Measurements from ENCODE around the gene TRIM40. TPM values are rescaled to one million over a fixed set of nuclear protein-coding genes. Genes with fewer than 3 reads are reported as not detected.

The TRIM40 gene, protein sequence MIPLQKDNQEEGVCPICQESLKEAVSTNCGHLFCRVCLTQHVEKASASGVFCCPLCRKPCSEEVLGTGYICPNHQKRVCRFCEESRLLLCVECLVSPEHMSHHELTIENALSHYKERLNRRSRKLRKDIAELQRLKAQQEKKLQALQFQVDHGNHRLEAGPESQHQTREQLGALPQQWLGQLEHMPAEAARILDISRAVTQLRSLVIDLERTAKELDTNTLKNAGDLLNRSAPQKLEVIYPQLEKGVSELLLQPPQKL
- not detected for polyA plus RNA-seq (2013, experiment 1 of 2)
- polyA plus RNA-seq (2013, experiment 2 of 2), result not detected

DNA sequence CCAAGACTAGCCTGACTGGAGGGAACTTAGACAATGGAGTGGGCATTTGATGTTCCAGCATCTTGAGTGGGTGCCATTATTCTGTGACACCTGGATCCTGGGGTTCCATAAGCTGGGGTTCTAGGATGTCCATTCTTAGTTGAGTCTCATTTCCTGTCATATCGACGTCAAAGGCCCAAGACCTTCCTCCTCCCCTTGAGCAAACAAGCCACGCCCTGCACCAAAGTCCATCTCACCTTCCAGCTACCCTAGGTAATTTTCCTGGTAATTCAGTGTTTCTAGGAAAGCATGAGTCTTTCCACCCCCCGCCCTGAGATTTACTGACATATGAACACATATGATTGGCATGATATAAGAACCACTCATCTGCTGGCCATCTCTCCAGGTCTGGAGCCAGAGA, at the start of gene TRIM40:
TSS of gene TRIM40 (plus strand) at position 384 of the 400 bp plus-strand sequence. CDS start 897 bp downstream, outside the sequence.
- no peak within 1 kb of the TSS for H3K27ac ChIP-seq (ENCODE audit: low read depth, low read length, severe bottlenecking)
- no peaks in the 10 kb centered on the region for H3K9me3 ChIP-seq (ENCODE audit: control insufficient read depth, low read length)
- 90 to 92% methylated on average over 2 of the region's 4 CpGs for WGBS, 2 experiments (ENCODE audit: insufficient coverage in 2 of 2)
- no peak within 1 kb of the TSS for H3K4me3 ChIP-seq (ENCODE audit: extremely low read depth, insufficient read depth, low read length, poor library complexity, severe bottlenecking)
- no peaks in the 10 kb centered on the region for H3K36me3 ChIP-seq (ENCODE audit: control insufficient read depth, insufficient read depth, low read length)
- H3K4me1 ChIP-seq (ENCODE audit: control insufficient read depth, insufficient read depth, low read length, poor library complexity, severe bottlenecking), result no peaks in the 10 kb centered on the region

DNA sequence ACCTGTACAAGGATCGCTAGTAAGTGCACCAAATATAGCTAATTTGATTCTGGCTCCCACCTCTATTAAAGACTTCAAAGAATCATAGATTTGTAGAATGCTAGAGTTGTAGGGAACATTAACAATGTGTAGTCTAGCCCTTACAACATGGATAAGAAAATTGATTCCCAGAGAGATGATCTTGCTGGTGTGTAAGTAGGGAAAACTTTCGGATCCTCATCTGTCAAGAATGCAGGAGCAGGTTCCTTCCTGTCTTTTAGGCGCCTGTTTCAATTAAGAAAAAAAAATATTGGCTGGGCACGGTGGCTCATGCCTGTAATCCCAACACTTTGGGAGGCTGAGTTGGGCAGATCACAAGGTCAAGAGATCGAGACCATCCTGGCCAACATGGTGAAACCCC, 48.1 kb upstream of the TRIM40 start:
- WGBS, 2 experiments (ENCODE audit: insufficient coverage in 2 of 2), result 79 to 86% methylated on average over 3 to 4 of the region's 5 CpGs

DNA sequence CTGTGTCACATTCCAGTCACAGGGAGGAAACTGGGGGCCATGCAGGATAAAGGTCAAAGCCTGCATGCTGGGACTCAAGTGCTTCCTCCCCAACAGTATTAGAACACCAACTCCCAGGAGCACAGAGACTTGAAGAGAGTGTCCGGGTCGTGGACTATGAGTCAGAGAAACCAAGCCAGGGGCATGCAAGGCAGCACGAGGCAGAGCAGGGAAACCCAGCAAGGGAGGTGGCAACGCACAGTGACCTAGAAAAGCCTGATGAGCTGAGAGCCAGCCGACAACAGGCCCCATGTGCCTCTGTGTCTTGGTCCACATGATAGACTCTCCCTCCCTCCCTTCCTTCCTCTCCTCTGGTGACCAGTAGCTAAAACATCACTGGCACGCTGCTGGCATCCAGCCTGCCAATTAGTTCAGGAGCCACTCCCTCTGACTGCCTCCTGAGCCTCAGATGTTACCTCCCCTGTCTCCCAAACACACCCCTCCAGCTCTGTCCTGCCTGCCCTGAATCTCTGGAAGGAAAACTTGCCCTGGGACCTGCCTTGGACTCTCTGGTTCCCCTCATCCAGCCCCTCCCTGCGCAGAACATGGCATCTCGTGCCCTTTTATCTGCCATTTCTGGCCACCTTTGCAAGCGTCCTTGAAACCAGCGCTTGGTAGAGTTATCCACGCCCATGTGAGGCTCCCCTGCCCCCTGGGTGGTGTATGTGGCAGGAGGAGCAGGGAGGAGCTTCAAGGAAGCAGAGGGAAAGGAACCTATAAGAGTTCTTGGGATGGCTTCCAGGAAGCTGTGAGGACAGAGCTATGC, 44.2 kb upstream of the TRIM40 start:
- Histone ChIP-seq H3K4me3 (ENCODE audit: extremely low read depth, insufficient read depth, low read length, poor library complexity, severe bottlenecking) (no peak overlapping the region), H3K4me1 (ENCODE audit: control insufficient read depth, insufficient read depth, low read length, poor library complexity, severe bottlenecking) (no peaks in the 10 kb centered on the region), H3K9me3 (ENCODE audit: control insufficient read depth, low read length) (no peaks in the 10 kb centered on the region), H3K27ac (ENCODE audit: low read depth, low read length, severe bottlenecking) (no peak overlapping the region), H3K36me3 (ENCODE audit: control insufficient read depth, insufficient read depth, low read length) (no peaks in the 10 kb centered on the region)
- 64 to 76% methylated on average over 7 of the region's 11 CpGs for WGBS, 2 experiments (ENCODE audit: insufficient coverage in 2 of 2)

More for the DNA sequence above, 48.1 kb upstream of the TRIM40 start:
- Histone ChIP-seq H3K4me3 (ENCODE audit: extremely low read depth, insufficient read depth, low read length, poor library complexity, severe bottlenecking) (no peak overlapping the region), H3K27ac (ENCODE audit: low read depth, low read length, severe bottlenecking) (no peak overlapping the region), H3K36me3 (ENCODE audit: control insufficient read depth, insufficient read depth, low read length) (no peaks in the 10 kb centered on the region), H3K4me1 (ENCODE audit: control insufficient read depth, insufficient read depth, low read length, poor library complexity, severe bottlenecking) (no peaks in the 10 kb centered on the region), H3K9me3 (ENCODE audit: control insufficient read depth, low read length) (no peaks in the 10 kb centered on the region)

DNA sequence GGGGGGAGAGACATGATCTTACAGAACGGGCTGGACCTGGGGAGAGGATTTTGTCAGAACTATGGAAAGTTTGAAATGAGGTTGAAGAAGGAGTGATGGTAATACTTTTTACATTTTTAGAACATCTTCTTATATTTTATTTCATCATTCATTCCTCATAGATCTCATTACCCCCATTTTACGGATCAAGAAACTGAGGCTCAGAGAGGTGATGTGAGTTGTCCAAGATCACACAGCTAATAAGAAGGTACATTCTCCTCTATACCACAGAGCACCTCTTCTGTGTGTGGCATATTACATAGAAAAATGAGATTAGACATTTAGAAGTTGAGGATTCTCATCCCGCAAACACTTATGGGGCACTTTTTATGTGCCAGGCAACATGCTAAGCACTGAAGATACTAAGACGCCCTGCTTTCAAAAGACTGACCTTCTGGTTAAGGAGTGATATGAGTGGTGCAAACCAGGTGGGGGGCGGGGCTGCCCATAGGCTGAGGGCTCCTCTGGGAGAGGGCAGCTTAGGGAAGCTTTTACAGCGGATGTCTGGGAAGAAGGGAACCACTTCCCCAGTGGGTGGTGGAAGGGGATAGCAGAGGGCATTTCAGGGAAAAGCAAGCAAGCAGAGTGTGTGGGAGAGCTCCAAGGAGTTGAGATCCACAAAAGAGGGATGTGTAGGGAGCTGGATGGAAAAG, 42.9 kb upstream of the TRIM40 start:
- Histone ChIP-seq H3K36me3 (ENCODE audit: control insufficient read depth, insufficient read depth, low read length) (no peaks in the 10 kb centered on the region), H3K4me1 (ENCODE audit: control insufficient read depth, insufficient read depth, low read length, poor library complexity, severe bottlenecking) (no peaks in the 10 kb centered on the region), H3K4me3 (ENCODE audit: extremely low read depth, insufficient read depth, low read length, poor library complexity, severe bottlenecking) (no peak overlapping the region), H3K27ac (ENCODE audit: low read depth, low read length, severe bottlenecking) (no peak overlapping the region), H3K9me3 (ENCODE audit: control insufficient read depth, low read length) (no peaks in the 10 kb centered on the region)
- 62 to 79% methylated on average over 3 to 5 of the region's 6 CpGs for WGBS, 2 experiments (ENCODE audit: insufficient coverage in 2 of 2)

DNA sequence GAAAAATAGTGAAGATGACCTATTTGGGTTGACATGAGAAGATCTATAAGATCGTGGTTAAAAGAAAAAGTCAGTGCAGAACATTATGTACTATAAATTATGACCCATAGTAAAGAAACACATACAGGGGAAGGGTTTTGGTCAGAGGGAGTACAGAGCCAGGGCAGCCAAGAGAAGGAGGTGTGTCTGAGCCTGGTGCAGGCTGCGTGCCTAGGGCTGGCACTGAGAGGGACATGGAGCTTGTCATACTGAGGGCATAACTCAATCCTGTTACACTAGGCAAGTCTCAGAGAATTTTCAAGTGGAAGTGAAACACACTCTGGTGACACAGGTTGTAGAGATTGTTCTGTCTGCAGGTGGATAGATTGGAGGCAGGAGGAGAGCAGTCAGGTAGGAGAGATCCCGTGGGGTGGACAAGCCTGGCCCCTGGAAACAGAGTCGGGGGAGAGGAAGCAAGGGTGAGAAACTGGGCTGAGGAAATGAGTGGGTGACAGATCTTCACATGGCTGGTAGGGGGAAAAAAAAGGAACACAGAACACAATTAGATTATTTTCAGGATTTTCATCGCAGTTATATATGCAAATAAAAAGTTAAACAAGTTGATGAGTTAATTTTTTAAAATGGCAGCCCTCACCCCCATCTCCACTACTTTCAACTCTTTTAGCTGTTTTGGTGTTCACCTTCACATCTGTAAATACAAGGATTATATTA, 41.8 kb upstream of the TRIM40 start:
- no peaks in the 10 kb centered on the region for H3K9me3 ChIP-seq (ENCODE audit: control insufficient read depth, low read length)
- WGBS, 2 experiments (ENCODE audit: insufficient coverage in 2 of 2), result 84% methylated on average over 2 of the region's 5 CpGs; no CpG with 5 or more reads in 1 of the 2 experiments
- no peak overlapping the region for H3K27ac ChIP-seq (ENCODE audit: low read depth, low read length, severe bottlenecking)
- no peak overlapping the region for H3K4me3 ChIP-seq (ENCODE audit: extremely low read depth, insufficient read depth, low read length, poor library complexity, severe bottlenecking)
- no peaks in the 10 kb centered on the region for H3K36me3 ChIP-seq (ENCODE audit: control insufficient read depth, insufficient read depth, low read length)
- no peaks in the 10 kb centered on the region for H3K4me1 ChIP-seq (ENCODE audit: control insufficient read depth, insufficient read depth, low read length, poor library complexity, severe bottlenecking)

DNA sequence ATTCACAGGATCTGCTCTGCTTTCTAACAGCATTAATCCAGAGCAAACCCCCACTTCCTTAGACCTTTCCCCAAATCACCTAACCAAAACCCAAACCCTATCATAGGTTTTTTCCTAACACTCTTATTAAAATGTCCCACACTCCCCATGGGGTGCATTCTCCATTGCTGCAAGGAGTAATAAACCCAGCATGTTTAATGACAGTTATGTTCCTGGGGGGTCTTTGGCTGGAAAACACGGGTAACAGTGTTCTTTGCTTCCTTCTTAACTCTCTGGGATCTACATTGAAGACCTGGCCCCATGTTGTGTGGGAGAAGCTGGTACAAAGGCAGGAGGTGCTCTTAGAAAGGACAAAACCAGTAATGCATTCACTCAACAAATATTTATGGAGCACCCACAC, 39.1 kb upstream of the TRIM40 start:
- H3K9me3 ChIP-seq (ENCODE audit: control insufficient read depth, low read length), result no peaks in the 10 kb centered on the region
- peaks cover 5% of the 10 kb centered on the region for H3K4me1 ChIP-seq (ENCODE audit: control insufficient read depth, insufficient read depth, low read length, poor library complexity, severe bottlenecking)
- H3K36me3 ChIP-seq (ENCODE audit: control insufficient read depth, insufficient read depth, low read length), result no peaks in the 10 kb centered on the region
- H3K27ac ChIP-seq (ENCODE audit: low read depth, low read length, severe bottlenecking), result no peak overlapping the region
- H3K4me3 ChIP-seq (ENCODE audit: extremely low read depth, insufficient read depth, low read length, poor library complexity, severe bottlenecking), result no peak overlapping the region
- no CpG with 5 or more reads among the region's 1 CpG for WGBS, 2 experiments (ENCODE audit: insufficient coverage in 2 of 2)

DNA sequence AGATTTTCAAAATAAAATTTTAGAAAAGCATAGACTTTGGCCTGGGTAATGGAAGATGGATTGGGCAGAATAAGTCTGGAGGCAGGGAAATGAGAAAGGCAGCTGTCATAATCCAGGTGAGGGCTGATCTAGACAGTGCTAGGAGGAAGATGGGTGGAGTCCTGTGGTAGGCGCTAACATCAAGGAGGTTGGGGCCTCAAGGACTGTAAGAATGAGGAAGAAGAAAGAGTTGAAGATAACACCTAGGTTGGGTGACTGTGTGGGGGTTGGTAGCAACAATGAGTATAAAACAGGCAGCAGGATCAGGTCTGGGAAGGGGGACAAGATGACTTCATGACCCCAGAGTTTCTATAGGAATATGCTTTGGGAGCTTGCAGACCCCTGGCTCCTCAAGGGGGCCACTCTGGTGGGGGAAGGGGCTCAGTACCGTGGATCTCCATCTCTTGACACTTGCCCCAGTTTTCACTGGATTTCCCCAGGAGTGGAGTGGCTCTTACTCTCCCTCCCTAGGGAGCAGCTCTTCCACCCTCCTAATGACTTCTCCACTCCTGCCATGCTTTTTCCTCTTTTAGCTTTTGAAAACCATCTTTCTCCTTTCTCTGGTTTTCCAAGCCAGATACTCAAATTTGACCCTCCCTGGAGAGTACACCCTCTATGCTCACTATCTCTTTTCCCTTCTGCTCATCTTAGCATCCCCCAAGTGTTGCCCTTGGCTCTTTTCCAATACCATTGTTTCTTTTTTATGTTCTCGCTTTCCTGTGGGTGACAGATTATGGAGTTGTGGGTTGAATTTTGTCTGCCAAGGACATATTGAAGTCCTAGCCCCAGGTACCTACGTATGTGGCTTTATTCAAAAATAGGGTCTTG, 37.8 kb upstream of the TRIM40 start:
- Histone ChIP-seq H3K36me3 (ENCODE audit: control insufficient read depth, insufficient read depth, low read length) (no peaks in the 10 kb centered on the region), H3K4me3 (ENCODE audit: extremely low read depth, insufficient read depth, low read length, poor library complexity, severe bottlenecking) (no peak overlapping the region), H3K4me1 (ENCODE audit: control insufficient read depth, insufficient read depth, low read length, poor library complexity, severe bottlenecking) (peaks cover 5% of the 10 kb centered on the region), H3K27ac (ENCODE audit: low read depth, low read length, severe bottlenecking) (no peak overlapping the region), H3K9me3 (ENCODE audit: control insufficient read depth, low read length) (no peaks in the 10 kb centered on the region)
- 86 to 95% methylated on average over 2 to 4 of the region's 4 CpGs for WGBS, 2 experiments (ENCODE audit: insufficient coverage in 2 of 2)

DNA sequence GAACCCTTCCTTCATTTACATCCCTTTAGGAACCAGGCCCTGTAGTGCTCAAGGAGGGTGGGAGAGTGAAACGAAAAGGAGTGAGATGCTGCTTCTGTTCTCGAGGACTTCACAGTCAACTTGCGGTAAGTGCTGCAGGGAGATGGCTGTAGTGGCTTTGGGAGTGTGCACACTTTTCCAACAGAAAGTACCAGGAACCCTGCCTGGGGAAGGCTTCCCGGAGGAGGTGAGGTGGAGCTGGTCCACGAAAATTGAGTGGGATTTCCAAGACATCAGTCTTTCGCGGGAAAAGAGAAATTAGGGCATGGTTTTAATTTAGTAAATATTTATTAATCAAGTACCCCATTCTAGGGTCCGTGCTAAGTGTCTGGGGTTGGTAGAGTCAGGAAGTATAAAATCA, 35.8 kb upstream of the TRIM40 start:
- Histone ChIP-seq H3K27ac (ENCODE audit: low read depth, low read length, severe bottlenecking) (no peak overlapping the region), H3K9me3 (ENCODE audit: control insufficient read depth, low read length) (no peaks in the 10 kb centered on the region), H3K4me3 (ENCODE audit: extremely low read depth, insufficient read depth, low read length, poor library complexity, severe bottlenecking) (no peak overlapping the region), H3K36me3 (ENCODE audit: control insufficient read depth, insufficient read depth, low read length) (no peaks in the 10 kb centered on the region), H3K4me1 (ENCODE audit: control insufficient read depth, insufficient read depth, low read length, poor library complexity, severe bottlenecking) (peaks cover 5% of the 10 kb centered on the region)
- WGBS, 2 experiments (ENCODE audit: insufficient coverage in 2 of 2), result 27 to 38% methylated on average over 2 to 3 of the region's 8 CpGs

DNA sequence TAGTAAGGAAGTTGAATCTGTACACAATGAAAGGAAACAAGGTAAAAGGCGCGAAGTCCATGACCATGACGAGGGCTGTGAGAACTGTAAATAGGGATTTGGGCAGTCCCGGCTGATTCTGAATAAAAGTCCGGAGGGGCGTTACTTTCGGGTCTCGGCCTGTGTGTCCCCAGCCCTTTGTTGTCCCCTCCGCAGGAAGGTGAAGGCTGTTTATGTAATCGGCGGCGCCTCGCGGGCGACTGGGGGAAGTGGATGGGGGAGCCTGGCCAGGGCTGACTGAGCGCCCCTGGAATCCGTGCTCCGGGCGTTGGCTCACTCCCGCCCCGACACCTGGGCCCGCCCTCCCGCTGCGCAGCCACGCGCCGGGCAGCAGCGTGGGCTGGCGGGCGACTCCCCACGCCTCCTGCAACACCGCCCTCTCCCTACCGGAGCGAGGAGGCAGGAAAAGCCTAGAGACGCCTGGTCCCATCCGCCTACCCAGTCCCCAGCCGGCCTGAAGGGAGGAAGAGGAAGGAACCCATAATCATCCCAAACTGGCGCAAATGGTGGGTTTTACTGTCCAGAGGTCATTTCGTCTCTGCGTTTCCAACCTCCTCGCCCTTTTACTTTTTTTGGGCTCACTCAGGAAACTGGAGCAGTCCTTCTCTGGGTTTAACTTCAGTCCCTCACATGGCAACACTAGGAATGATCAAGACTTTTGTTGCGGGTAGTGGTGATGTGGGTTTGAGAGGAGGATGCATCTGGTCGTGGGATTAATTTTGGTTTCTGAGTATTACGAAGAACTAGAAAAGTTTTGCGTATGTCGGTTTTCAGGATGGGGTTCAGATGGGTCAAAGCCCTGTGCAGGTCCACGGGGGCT, 35.1 kb upstream of the TRIM40 start:
- H3K36me3 ChIP-seq (ENCODE audit: control insufficient read depth, insufficient read depth, low read length), result no peaks in the 10 kb centered on the region
- H3K9me3 ChIP-seq (ENCODE audit: control insufficient read depth, low read length), result no peaks in the 10 kb centered on the region
- peak overlapping the region; percentile 21 for H3K4me3 ChIP-seq (ENCODE audit: extremely low read depth, insufficient read depth, low read length, poor library complexity, severe bottlenecking)
- WGBS, 2 experiments (ENCODE audit: insufficient coverage in 2 of 2), result 3 to 7% methylated on average over 22 to 34 of the region's 47 CpGs
- no peak overlapping the region for H3K27ac ChIP-seq (ENCODE audit: low read depth, low read length, severe bottlenecking)
- H3K4me1 ChIP-seq (ENCODE audit: control insufficient read depth, insufficient read depth, low read length, poor library complexity, severe bottlenecking), result peaks cover 5% of the 10 kb centered on the region
